Neural cell (in vitro differentiated cells): Measurements from ENCODE around the gene DGKB. TPM values are rescaled to one million over a fixed set of nuclear protein-coding genes. Genes with fewer than 3 reads are reported as not detected.

Experiments
- H2AFZ ChIP-seq: fragments of 200-600, 300-800 bp; sonication (generic), shearing (Covaris generic); 2 replicates; pipeline ENCODE4 v1.6.0; 2014; ENCODE audit warnings: low read depth, mild to moderate bottlenecking, antibody characterized with exemption, low read length, moderate library complexity
- H3F3A ChIP-seq: fragments of 200-600 bp; shearing (Covaris generic); 2 replicates; pipeline ENCODE4 v1.6.1; 2016; ENCODE audit warnings: mild to moderate bottlenecking, moderate library complexity, mixed read lengths, antibody characterized with exemption, low read length; ENCODE audit not compliant: insufficient read depth, poor library complexity, severe bottlenecking
- H3K27ac ChIP-seq: fragments of 200-600, 300-800 bp; sonication (generic), shearing (Covaris generic); 2 replicates; pipeline ENCODE4 v1.5.1; 2014; ENCODE audit warnings: mild to moderate bottlenecking, low read length, moderate library complexity
- H3K27me3 ChIP-seq: fragments of 300-800, 200-600 bp; sonication (generic), shearing (Covaris generic); 2 replicates; pipeline ENCODE4 v1.6.0; 2014; ENCODE audit warnings: mild to moderate bottlenecking, low read depth, low read length, moderate library complexity; ENCODE audit not compliant: insufficient read depth
- H3K36me3 ChIP-seq: fragments of 300-800, 200-600 bp; sonication (generic), shearing (Covaris generic); 2 replicates; pipeline ENCODE4 v1.5.1; 2014; ENCODE audit warnings: mild to moderate bottlenecking, antibody characterized with exemption, low read length, moderate library complexity; ENCODE audit not compliant: insufficient read depth
- H3K4me2 ChIP-seq: fragments of 300-800, 200-600 bp; sonication (generic), shearing (Covaris generic); 2 replicates; pipeline ENCODE4 v1.6.0; 2014; ENCODE audit warnings: mild to moderate bottlenecking, low read length
- H3K4me3 ChIP-seq: fragments of 300-800, 200-600 bp; sonication (generic), shearing (Covaris generic); 2 replicates; pipeline ENCODE4 v1.5.1; 2014; ENCODE audit warnings: mild to moderate bottlenecking, low read length, moderate library complexity
- H3K79me2 ChIP-seq: fragments of 200-600 bp; shearing (Covaris generic); replicated peaks from 2 replicates; pipeline ENCODE4 v1.6.0; 2014; ENCODE audit warnings: mild to moderate bottlenecking, low read length, moderate library complexity; ENCODE audit not compliant: insufficient read depth
- H3K9ac ChIP-seq: fragments of 300-800, 200-600 bp; sonication (generic), shearing (Covaris generic); 2 replicates; pipeline ENCODE4 v1.6.1; 2016; ENCODE audit warnings: mild to moderate bottlenecking, low read length, mixed read lengths
- H3K9me2 ChIP-seq: fragments of 200-600 bp; shearing (Covaris generic); 2 replicates; pipeline ENCODE4 v1.6.1; 2016; ENCODE audit warnings: mild to moderate bottlenecking, low read length, mixed read lengths; ENCODE audit not compliant: insufficient read depth
- H3K9me3 ChIP-seq: fragments of 200-600, 300-800 bp; sonication (generic), shearing (Covaris generic); 2 replicates; pipeline ENCODE4 v1.6.1; 2016; ENCODE audit warnings: mild to moderate bottlenecking, mixed run types, low read length, moderate library complexity, mixed read lengths
- H4K20me1 ChIP-seq: fragments of 200-600 bp; shearing (Covaris generic); 2 replicates; pipeline ENCODE4 v1.6.1; 2016; ENCODE audit warnings: mild to moderate bottlenecking, mixed run types; ENCODE audit not compliant: insufficient read depth
- EP300 ChIP-seq: fragments of 450-650 bp; conservative IDR thresholded peaks from 2 replicates; pipeline ENCODE4 v1.6.1; 2014; ENCODE audit warnings: antibody characterized with exemption, mild to moderate bottlenecking, moderate library complexity; ENCODE audit not compliant: poor library complexity, severe bottlenecking
- EZH2 ChIP-seq: fragments of 200-600, 300-800 bp; shearing (Covaris generic), sonication (generic); IDR thresholded peaks from 2 replicates; pipeline ENCODE4 v1.6.1; 2014; ENCODE audit warnings: antibody characterized with exemption, low read length, borderline replicate concordance, mild to moderate bottlenecking; ENCODE audit not compliant: insufficient read depth, poor library complexity, severe bottlenecking
- MXI1 ChIP-seq: fragments of 450-650 bp; conservative IDR thresholded peaks from 2 replicates; pipeline ENCODE4 v1.6.1; 2014; ENCODE audit warnings: antibody characterized with exemption, mild to moderate bottlenecking; ENCODE audit not compliant: poor library complexity, severe bottlenecking
- POLR2AphosphoS5 ChIP-seq: IDR thresholded peaks from 2 replicates; pipeline ENCODE4 v1.6.1; 2012
- RAD21 ChIP-seq: fragments of 450-650 bp; conservative IDR thresholded peaks from 2 replicates; pipeline ENCODE4 v1.6.1; 2014; ENCODE audit warnings: antibody characterized with exemption, mild to moderate bottlenecking, moderate library complexity
- SMC3 ChIP-seq: fragments of 450-650 bp; conservative IDR thresholded peaks from 2 replicates; pipeline ENCODE4 v1.6.1; 2014; ENCODE audit warnings: antibody characterized with exemption, mild to moderate bottlenecking, moderate library complexity; ENCODE audit not compliant: poor library complexity
- TAF1 ChIP-seq: IDR thresholded peaks from 2 replicates; pipeline ENCODE4 v1.6.1; 2012; ENCODE audit warnings: low read depth
- polyA plus RNA-seq: library from polyadenylated mRNA; depleted of rRNA; stranded (reverse); fragments of >200 nt; gene quantifications from 2 replicates; pipeline ENCODE4 v1.2.3, GENCODE V29; 2014
- TF ChIP-seq, protein P1 (sequence below): IDR thresholded peaks from 2 replicates; pipeline ENCODE4 v1.6.1; 2012; ENCODE audit warnings: borderline replicate concordance
- TF ChIP-seq, protein P2 (sequence below): fragments of 450-650 bp; IDR thresholded peaks from 2 replicates; pipeline ENCODE4 v1.5.1; 2014; ENCODE audit warnings: antibody characterized with exemption, mild to moderate bottlenecking, moderate library complexity; ENCODE audit not compliant: poor library complexity, severe bottlenecking

The DGKB gene
- polyA plus RNA-seq, 1 donor from 2014 or later, result 0.20 TPM

DNA sequence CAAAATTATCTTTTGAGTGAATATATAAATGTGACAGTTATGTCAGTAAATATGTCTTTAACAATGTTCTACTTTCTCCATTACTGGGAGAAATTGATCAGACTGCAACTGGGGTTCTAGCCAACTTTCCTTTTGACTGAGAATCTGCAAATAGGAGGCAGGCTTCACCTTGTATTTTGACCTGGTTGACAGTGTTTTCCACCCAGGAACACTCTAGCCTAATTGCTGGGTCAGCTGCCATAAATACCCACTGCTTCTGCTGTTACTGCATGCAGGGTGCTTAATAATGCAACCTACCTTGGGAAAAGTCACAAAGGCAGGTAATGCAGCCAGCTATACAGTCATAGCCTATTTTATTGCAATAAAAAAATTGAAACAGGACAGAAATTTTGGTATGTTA lies 319.0 kb downstream of the DGKB start:
- no peak overlapping the region for H3K27ac ChIP-seq
- H3K9me3 ChIP-seq, result no peaks in the 10 kb centered on the region
- H3K9me2 ChIP-seq, result no peaks in the 10 kb centered on the region
- no peak overlapping the region for H3K4me2 ChIP-seq
- no peak overlapping the region for H3K4me3 ChIP-seq
- H3K9ac ChIP-seq, result no peak overlapping the region
- H3K36me3 ChIP-seq, result no peaks in the 10 kb centered on the region
- no peaks in the 10 kb centered on the region for H3K27me3 ChIP-seq
- H2AFZ ChIP-seq, result no peak overlapping the region
- no peaks in the 10 kb centered on the region for H3F3A ChIP-seq
- no peaks in the 10 kb centered on the region for H4K20me1 ChIP-seq
- TF ChIP-seq POLR2AphosphoS5, result no peak
- no peak for TF ChIP-seq EP300
- TF ChIP-seq TAF1, result no peak
- TF ChIP-seq, protein P1, sequence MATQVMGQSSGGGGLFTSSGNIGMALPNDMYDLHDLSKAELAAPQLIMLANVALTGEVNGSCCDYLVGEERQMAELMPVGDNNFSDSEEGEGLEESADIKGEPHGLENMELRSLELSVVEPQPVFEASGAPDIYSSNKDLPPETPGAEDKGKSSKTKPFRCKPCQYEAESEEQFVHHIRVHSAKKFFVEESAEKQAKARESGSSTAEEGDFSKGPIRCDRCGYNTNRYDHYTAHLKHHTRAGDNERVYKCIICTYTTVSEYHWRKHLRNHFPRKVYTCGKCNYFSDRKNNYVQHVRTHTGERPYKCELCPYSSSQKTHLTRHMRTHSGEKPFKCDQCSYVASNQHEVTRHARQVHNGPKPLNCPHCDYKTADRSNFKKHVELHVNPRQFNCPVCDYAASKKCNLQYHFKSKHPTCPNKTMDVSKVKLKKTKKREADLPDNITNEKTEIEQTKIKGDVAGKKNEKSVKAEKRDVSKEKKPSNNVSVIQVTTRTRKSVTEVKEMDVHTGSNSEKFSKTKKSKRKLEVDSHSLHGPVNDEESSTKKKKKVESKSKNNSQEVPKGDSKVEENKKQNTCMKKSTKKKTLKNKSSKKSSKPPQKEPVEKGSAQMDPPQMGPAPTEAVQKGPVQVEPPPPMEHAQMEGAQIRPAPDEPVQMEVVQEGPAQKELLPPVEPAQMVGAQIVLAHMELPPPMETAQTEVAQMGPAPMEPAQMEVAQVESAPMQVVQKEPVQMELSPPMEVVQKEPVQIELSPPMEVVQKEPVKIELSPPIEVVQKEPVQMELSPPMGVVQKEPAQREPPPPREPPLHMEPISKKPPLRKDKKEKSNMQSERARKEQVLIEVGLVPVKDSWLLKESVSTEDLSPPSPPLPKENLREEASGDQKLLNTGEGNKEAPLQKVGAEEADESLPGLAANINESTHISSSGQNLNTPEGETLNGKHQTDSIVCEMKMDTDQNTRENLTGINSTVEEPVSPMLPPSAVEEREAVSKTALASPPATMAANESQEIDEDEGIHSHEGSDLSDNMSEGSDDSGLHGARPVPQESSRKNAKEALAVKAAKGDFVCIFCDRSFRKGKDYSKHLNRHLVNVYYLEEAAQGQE, result no peak
- no peak for TF ChIP-seq RAD21
- no peak for TF ChIP-seq SMC3
- TF ChIP-seq EZH2, result no peak
- no peak for TF ChIP-seq MXI1
- TF ChIP-seq, protein P2, sequence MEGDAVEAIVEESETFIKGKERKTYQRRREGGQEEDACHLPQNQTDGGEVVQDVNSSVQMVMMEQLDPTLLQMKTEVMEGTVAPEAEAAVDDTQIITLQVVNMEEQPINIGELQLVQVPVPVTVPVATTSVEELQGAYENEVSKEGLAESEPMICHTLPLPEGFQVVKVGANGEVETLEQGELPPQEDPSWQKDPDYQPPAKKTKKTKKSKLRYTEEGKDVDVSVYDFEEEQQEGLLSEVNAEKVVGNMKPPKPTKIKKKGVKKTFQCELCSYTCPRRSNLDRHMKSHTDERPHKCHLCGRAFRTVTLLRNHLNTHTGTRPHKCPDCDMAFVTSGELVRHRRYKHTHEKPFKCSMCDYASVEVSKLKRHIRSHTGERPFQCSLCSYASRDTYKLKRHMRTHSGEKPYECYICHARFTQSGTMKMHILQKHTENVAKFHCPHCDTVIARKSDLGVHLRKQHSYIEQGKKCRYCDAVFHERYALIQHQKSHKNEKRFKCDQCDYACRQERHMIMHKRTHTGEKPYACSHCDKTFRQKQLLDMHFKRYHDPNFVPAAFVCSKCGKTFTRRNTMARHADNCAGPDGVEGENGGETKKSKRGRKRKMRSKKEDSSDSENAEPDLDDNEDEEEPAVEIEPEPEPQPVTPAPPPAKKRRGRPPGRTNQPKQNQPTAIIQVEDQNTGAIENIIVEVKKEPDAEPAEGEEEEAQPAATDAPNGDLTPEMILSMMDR, result no peak
- no peaks in the 10 kb centered on the region for H3K79me2 ChIP-seq

DNA sequence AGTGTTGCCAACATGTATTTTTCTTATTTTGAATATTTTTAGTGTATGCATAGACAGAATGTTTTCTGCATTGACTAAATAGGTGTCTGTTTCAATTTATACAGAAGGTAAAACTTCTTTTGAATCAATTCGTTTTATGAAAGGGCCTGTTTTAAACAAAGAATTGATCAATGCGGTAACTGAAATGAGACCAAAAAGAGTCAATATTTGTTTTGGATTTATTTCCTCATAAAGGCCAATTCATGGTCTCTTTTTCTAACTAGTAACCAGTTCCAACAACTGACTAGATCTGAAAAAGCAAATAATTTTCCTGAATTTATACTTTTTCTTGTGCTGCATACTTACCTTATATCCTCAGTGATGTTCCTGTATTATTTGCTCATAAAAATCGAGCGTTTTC lies 320.5 kb downstream of the DGKB start:
- Histone ChIP-seq H3K9me2 (no peaks in the 10 kb centered on the region), H3K9me3 (no peaks in the 10 kb centered on the region), H3K4me2 (no peak overlapping the region)

More for the DNA sequence above, 320.5 kb downstream of the DGKB start:
- no peaks in the 10 kb centered on the region for H3K36me3 ChIP-seq
- no peaks in the 10 kb centered on the region for H4K20me1 ChIP-seq
- no peaks in the 10 kb centered on the region for H3K27me3 ChIP-seq
- H3K4me3 ChIP-seq, result no peak overlapping the region
- TF ChIP-seq POLR2AphosphoS5 (no peak), RAD21 (no peak), MXI1 (no peak), TAF1 (no peak), SMC3 (no peak), EP300 (no peak), EZH2 (no peak)
- TF ChIP-seq, protein P2, result no peak
- TF ChIP-seq, protein P1, result no peak
- no peaks in the 10 kb centered on the region for H3K79me2 ChIP-seq
- H3K27ac ChIP-seq, result no peak overlapping the region
- H2AFZ ChIP-seq, result no peak overlapping the region
- H3F3A ChIP-seq, result no peaks in the 10 kb centered on the region
- no peak overlapping the region for H3K9ac ChIP-seq
